GM12878 (cell line): ENCODE measurements around the gene CST6.

ENCODE experiments used
- BACH1 ChIP-seq: fragments of 450-650 bp; IDR thresholded peaks from 2 replicates; pipeline ENCODE4 v1.6.1; 2017; ENCODE audit warnings: mild to moderate bottlenecking, borderline replicate concordance
- CHD2 ChIP-seq: IDR thresholded peaks from 2 replicates; pipeline ENCODE4 v1.6.1; 2011; ENCODE audit warnings: low read depth, low read length, improper control_type of control experiment, borderline replicate concordance
- E2F4 ChIP-seq: IDR thresholded peaks from 2 replicates; pipeline ENCODE4 v1.6.1; 2012; ENCODE audit warnings: low read depth, low read length, improper control_type of control experiment
- FOS ChIP-seq: IDR thresholded peaks from 3 replicates; pipeline ENCODE4 v1.6.1; 2011; ENCODE audit warnings: borderline replicate concordance; ENCODE audit not compliant: insufficient read length; ENCODE audit errors: extremely low read depth
- FOXM1 ChIP-seq: IDR thresholded peaks from 2 replicates; pipeline ENCODE4 v1.6.1; 2012; ENCODE audit warnings: low read depth, mild to moderate bottlenecking, inconsistent platforms, low read length, moderate library complexity
- POLR2A ChIP-seq: IDR thresholded peaks from 2 replicates; pipeline ENCODE4 v1.6.1; 2011; ENCODE audit warnings: low read depth, mild to moderate bottlenecking, low read length
- TAF1 ChIP-seq: IDR thresholded peaks from 2 replicates; pipeline ENCODE4 v1.6.1; 2011; ENCODE audit warnings: mild to moderate bottlenecking, low read depth, low read length, borderline replicate concordance

- TF ChIP-seq TAF1 = no peak
- TF ChIP-seq FOXM1 = no peak
- no peak for TF ChIP-seq BACH1
- TF ChIP-seq E2F4 = no peak
- TF ChIP-seq POLR2A = no peak; the same call in 1 of the 2 replicates
- TF ChIP-seq FOS = no peak
- no peak for TF ChIP-seq CHD2
Observed at GRCh38 chr11:66004186-66004585, 7.6 kb upstream of the CST6 start.
